Hepatocyte (in vitro differentiated cells): ENCODE results near the gene KIAA0319L. TPM values are rescaled to one million over a fixed set of nuclear protein-coding genes. Genes with fewer than 3 reads are reported as not detected.

Experiments
- DNase-seq: peaks from one replicate; pipeline ENCODE4 v3.0.0-alpha.2; 2016; ENCODE audit warnings: low spot score
- H2AFZ ChIP-seq: fragments of 200-600 bp; sonication (generic); 2 replicates; pipeline ENCODE4 v1.6.0; 2016; ENCODE audit warnings: antibody characterized with exemption, mild to moderate bottlenecking
- H3K27ac ChIP-seq: fragments of 200-600 bp; sonication (generic); 2 replicates; pipeline ENCODE4 v1.5.1; 2016; ENCODE audit warnings: mild to moderate bottlenecking
- H3K27me3 ChIP-seq: fragments of 200-600 bp; sonication (generic); 2 replicates; pipeline ENCODE4 v1.6.1; 2016
- H3K36me3 ChIP-seq: fragments of 200-600 bp; sonication (generic); replicated peaks from 2 replicates; pipeline ENCODE4 v1.5.1; 2016; ENCODE audit warnings: low read depth; ENCODE audit not compliant: insufficient read depth
- H3K4me1 ChIP-seq: fragments of 200-600 bp; sonication (generic); 2 replicates; pipeline ENCODE4 v1.5.1; 2016; ENCODE audit warnings: mild to moderate bottlenecking, moderate library complexity; ENCODE audit not compliant: insufficient read depth
- H3K4me2 ChIP-seq: fragments of 200-600 bp; sonication (generic); 2 replicates; pipeline ENCODE4 v1.6.0; 2016
- H3K4me3 ChIP-seq: fragments of 200-600 bp; sonication (generic); 2 replicates; pipeline ENCODE4 v1.5.1; 2016; ENCODE audit warnings: mild to moderate bottlenecking
- H3K79me2 ChIP-seq: fragments of 200-600 bp; sonication (generic); 2 replicates; pipeline ENCODE4 v1.6.0; 2017; ENCODE audit warnings: mild to moderate bottlenecking
- H3K9me2 ChIP-seq: fragments of 200-600 bp; sonication (generic); replicated peaks from 2 replicates; pipeline ENCODE4 v1.6.0; 2017; ENCODE audit warnings: mild to moderate bottlenecking; ENCODE audit not compliant: insufficient read depth
- H3K9me3 ChIP-seq: fragments of 200-600 bp; sonication (generic); 2 replicates; pipeline ENCODE4 v1.5.1; 2016; ENCODE audit warnings: low read depth, mild to moderate bottlenecking
- H4K20me1 ChIP-seq: fragments of 200-600 bp; sonication (generic); 2 replicates; pipeline ENCODE4 v1.6.0; 2016; ENCODE audit warnings: mild to moderate bottlenecking; ENCODE audit not compliant: insufficient read depth, poor library complexity, severe bottlenecking
- CTCF ChIP-seq: fragments of 200-600 bp; sonication (generic); IDR thresholded peaks from 2 replicates; pipeline ENCODE4 v1.5.1; 2016; ENCODE audit warnings: antibody characterized with exemption, mild to moderate bottlenecking; ENCODE audit not compliant: poor library complexity
- EZH2 ChIP-seq: fragments of 200-600 bp; sonication (generic); IDR thresholded peaks from 2 replicates; pipeline ENCODE4 v1.6.1; 2016; ENCODE audit warnings: antibody characterized with exemption, mild to moderate bottlenecking, borderline replicate concordance
- EZH2phosphoT487 ChIP-seq: fragments of 200-600 bp; sonication (generic); IDR thresholded peaks from one replicate; pipeline ENCODE4 v1.6.1; 2018; ENCODE audit warnings: antibody characterized with exemption, mild to moderate bottlenecking, low read depth, moderate library complexity; ENCODE audit not compliant: unreplicated experiment, severe bottlenecking
- WGBS: methylation state at CpG from one replicate; pipeline ENCODE4 v1.1.6; 2016; ENCODE audit warnings: low lambda C conversion rate; ENCODE audit errors: missing lambda C conversion rate; 5-methylcytosine and 5-hydroxymethylcytosine counted together
- polyA plus RNA-seq: library from polyadenylated mRNA; unstranded; fragments of >200 nt; fragmentation: Nextera tagmentation; extraction: Ambion mirVana; gene quantifications from 2 replicates; pipeline ENCODE4 v1.2.1, GENCODE V29; 2016
- total RNA-seq: library from RNA; depleted of rRNA; stranded (reverse); fragments of >200 nt; gene quantifications from 2 replicates; pipeline ENCODE4 v1.2.3, GENCODE V29; 2014

Gene KIAA0319L
- total and polyA plus RNA-seq, 2 experiments from 2014 or later, result 56.3 to 77.7 TPM

GRCh38 chr1:35443768-35444518 lies 113.3 kb downstream of the KIAA0319L start:
- TF ChIP-seq CTCF, result peak; percentile 24
- no peak for TF ChIP-seq EZH2phosphoT487
- Histone ChIP-seq H2AFZ (no peak overlapping the region), H3K79me2 (no peaks in the 10 kb centered on the region), H3K4me1 (peaks cover 4% of the 10 kb centered on the region), H3K9me2 (no peaks in the 10 kb centered on the region), H3K36me3 (no peaks in the 10 kb centered on the region), H3K9me3 (no peaks in the 10 kb centered on the region), H3K27me3 (no peaks in the 10 kb centered on the region), H3K4me3 (no peak overlapping the region), H3K27ac (no peak overlapping the region), H3K4me2 (no peak overlapping the region), H4K20me1 (no peaks in the 10 kb centered on the region)
- 81% methylated on average over 5 of the region's 5 CpGs for whole genome bisulfite sequencing
- DNase-seq, result no peak

GRCh38 chr1:35442734-35443133 lies 114.5 kb downstream of the KIAA0319L start:
- Histone ChIP-seq H4K20me1 (no peaks in the 10 kb centered on the region), H3K36me3 (no peaks in the 10 kb centered on the region), H3K4me3 (no peak overlapping the region), H3K4me2 (no peak overlapping the region), H3K4me1 (no peaks in the 10 kb centered on the region), H3K9me3 (no peaks in the 10 kb centered on the region), H3K9me2 (no peaks in the 10 kb centered on the region), H2AFZ (no peak overlapping the region), H3K27ac (no peak overlapping the region), H3K79me2 (no peaks in the 10 kb centered on the region), H3K27me3 (no peaks in the 10 kb centered on the region)
- WGBS, result 97% methylated on average over 4 of the region's 4 CpGs
- no peak for TF ChIP-seq EZH2
- TF ChIP-seq CTCF, result no peak
- no peak for TF ChIP-seq EZH2phosphoT487
- no peak for DNase-seq

GRCh38 chr1:35441926-35442579 lies 115.2 kb downstream of the KIAA0319L start:
- Histone ChIP-seq H3K79me2 (no peaks in the 10 kb centered on the region), H2AFZ (no peak overlapping the region), H3K9me2 (no peaks in the 10 kb centered on the region), H3K27me3 (no peaks in the 10 kb centered on the region), H3K27ac (no peak overlapping the region), H3K4me2 (no peak overlapping the region), H3K9me3 (no peaks in the 10 kb centered on the region), H3K4me3 (no peak overlapping the region), H3K36me3 (no peaks in the 10 kb centered on the region), H4K20me1 (no peaks in the 10 kb centered on the region), H3K4me1 (no peaks in the 10 kb centered on the region)
- TF ChIP-seq EZH2, result no peak
- no peak for TF ChIP-seq EZH2phosphoT487
- no peak for TF ChIP-seq CTCF
- WGBS, result 93% methylated on average over 8 of the region's 8 CpGs
- no peak for DNase-seq
